HG03135 (cell line): Measurements from ENCODE around the gene EVI5L.
"Not testable (repeated sequence)": the region's sequence is repeated elsewhere in the genome, so short reads cannot be mapped to it uniquely, and the experiment has no call there.

Experiments used
- ATAC-seq: cut with Tn5 transposase; IDR thresholded peaks from one replicate; pipeline ENCODE4 v1.9.1; 2021; ENCODE audit warnings: mild to moderate bottlenecking, moderate library complexity; ENCODE audit not compliant: unreplicated experiment

Gene EVI5L

GRCh38 chr19:7816040-7816439 lies 14.0 kb upstream of the EVI5L start:
- not testable (repeated sequence) for ATAC-seq

DNA sequence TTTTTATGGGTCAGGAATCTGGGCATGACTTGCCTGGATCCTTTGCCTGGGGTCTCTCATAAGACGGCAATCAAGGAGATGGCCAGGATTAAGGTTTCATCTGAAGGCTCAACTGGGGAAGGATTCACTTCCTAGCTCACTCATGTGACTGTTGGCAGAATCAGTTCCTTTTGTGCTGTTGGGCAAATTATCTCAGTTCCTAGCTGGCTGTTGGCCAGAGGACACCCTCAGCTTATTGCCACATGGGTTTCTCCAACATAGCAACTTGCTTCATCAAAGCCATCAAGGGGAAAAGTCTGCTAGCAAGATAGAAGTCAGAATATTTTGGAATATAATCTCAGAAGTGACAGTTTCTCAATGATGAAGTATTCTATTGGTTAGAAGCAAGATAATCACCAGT lies 12.2 kb upstream of the EVI5L start:
- ATAC-seq: no peak

DNA sequence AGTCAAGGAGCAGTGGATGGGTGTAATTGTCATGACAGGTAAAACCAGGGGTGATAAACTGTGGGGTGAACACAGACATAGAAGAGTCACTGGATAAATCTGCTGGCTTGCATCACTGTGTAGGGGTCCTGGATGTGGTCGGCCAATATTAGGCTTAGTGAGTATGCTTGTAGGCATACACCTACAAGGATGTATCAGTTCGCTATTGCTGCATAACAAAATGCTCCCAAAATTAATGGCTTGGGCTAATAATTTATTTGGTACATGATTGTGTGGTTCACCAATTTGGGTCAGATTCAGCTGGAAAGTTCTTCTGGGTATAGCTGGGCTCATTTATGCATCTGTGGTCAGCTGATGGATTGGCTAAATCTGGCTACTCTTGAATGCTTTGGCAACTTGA lies 11.2 kb upstream of the EVI5L start:
- ATAC-seq: no peak

- ATAC-seq: no peak
Observed at GRCh38 chr19:7819337-7819736, 10.7 kb upstream of the EVI5L start.

- no peak for ATAC-seq
Observed at GRCh38 chr19:7820588-7820987, 9.4 kb upstream of the EVI5L start.

- no peak for ATAC-seq
Observed at GRCh38 chr19:7822910-7823515, 7.0 kb upstream of the EVI5L start.

GRCh38 chr19:7823686-7824301 lies 6.2 kb upstream of the EVI5L start:
- ATAC-seq: no peak

- ATAC-seq: no peak
Observed at GRCh38 chr19:7829166-7829520, 875 bp upstream of the EVI5L start.

GRCh38 chr19:7830272-7830771 lies 304 bp downstream of the EVI5L start:
- no peak for ATAC-seq

DNA sequence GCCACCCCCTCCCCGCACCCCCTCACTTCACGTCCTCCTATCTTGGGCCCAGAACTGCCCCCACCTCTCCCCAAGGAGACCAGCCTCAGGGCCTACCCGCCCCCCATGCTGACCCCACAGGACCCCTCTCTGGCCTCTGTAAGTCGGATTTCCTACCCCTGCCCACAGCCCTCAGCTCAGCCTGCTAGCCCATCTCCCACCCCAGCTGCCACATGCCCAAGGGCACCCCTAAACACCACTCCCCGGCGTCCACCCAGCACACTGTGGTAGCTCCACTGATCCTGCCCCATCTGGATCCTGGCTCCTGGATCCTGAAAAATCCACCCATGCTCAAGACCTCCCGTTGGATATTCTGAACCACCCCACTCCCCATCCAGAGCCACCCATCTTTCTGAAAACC lies 805 bp downstream of the EVI5L start:
- no peak for ATAC-seq

DNA sequence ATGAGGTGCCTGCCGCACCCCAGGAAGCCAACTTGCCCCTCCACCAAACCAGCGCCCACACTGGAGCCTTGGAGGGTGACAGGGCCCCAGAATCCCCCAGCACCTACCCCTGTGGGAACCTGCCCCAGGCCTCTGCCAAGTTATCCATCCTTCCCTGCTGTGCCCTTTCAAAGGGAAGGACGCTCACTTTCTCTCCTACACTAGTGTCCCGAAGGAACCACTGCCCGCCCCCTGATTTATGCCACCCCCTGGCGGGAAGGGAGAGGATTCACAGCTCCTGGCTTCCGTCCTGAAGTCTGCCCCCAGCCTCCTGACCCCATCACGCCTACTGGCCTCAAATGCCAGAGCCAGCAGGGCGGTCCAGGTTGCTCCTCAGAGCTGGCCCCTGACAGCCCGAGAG lies 1.4 kb downstream of the EVI5L start:
- ATAC-seq: no peak

GRCh38 chr19:7832009-7832408 lies 2.0 kb downstream of the EVI5L start:
- ATAC-seq: no peak

GRCh38 chr19:7832781-7833180 lies 2.8 kb downstream of the EVI5L start:
- no peak for ATAC-seq

DNA sequence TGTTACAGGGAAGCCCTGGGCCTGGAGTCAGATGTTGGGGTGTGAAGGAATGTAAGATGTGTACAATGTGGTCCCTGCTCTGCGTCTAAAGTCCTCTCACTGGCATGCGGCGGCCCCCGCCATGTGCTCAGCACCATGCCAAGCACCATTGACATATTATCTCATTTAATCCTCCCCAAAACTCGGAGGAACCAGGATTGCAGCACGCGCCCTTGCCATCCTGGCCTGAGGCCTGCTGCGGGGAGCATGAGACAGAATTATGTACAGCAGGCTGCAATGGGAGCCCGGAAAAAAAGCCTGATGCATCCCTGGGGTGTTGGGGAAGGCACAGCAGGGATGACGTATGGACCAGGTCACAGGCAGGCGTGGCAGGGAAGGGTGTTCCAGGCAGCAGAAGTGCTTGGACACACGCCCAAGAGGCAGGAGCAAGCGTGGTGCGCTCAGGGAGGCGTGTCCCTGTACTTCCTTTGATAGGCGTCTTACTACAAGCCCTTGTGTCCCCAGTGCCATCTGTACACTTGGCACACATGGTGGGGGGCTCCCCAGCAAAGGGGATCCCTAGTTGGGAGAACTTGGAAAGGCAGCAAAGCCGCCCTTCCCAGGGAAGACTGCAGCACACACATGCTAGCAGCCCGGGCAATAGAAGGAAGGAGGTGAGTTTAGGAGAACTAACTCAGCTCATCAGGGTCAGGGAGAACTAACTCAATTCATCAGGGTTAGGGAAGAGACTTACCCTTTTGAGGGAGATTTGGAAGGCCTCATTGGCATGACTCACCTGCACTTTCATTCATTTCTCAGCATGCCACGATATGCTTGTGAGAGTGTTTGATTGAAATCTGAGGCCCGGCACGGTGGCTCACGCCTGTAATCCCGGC lies 3.4 kb downstream of the EVI5L start:
- ATAC-seq: no peak

DNA sequence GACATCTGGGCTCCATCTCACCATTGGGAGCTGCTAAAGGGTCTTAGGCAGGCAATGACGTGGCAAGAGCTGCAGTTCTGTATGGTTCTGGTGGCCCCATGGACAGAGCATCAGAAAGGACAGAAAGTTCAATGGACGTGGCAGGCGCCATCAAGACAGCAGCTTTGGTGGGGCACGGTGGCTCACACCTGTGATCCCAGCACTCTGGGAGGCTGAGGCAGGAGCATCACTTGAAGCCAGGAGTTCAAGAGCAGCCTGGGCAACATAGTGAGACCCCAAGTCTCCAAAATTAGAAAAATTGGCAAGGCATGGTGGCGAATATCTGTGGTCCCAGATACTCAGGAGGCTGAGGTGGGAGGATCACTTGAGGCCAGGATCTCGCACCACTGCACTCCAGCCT lies 9.5 kb downstream of the EVI5L start:
- ATAC-seq: no peak

DNA sequence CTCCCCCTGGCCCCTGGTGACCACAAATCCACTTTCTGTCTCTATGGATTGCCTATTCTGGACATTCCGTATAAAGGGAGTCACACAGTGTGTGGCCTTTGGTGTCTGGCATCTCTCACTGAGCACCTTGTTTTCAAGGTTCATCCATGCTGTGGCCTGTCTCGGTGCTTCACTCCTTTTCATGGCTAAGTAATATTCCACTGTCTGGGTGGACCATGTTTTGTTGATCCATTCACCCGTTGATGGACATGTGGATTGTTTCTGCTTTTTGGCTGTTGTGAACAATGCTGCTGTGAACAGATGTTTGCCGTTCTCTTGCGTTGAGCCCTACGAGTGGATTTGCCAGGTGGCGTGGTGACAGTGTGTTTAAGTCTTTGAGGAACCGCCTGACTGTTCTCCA lies 10.6 kb downstream of the EVI5L start:
- no peak for ATAC-seq

GRCh38 chr19:7841751-7842660 lies 12.0 kb downstream of the EVI5L start:
- no peak for ATAC-seq

DNA sequence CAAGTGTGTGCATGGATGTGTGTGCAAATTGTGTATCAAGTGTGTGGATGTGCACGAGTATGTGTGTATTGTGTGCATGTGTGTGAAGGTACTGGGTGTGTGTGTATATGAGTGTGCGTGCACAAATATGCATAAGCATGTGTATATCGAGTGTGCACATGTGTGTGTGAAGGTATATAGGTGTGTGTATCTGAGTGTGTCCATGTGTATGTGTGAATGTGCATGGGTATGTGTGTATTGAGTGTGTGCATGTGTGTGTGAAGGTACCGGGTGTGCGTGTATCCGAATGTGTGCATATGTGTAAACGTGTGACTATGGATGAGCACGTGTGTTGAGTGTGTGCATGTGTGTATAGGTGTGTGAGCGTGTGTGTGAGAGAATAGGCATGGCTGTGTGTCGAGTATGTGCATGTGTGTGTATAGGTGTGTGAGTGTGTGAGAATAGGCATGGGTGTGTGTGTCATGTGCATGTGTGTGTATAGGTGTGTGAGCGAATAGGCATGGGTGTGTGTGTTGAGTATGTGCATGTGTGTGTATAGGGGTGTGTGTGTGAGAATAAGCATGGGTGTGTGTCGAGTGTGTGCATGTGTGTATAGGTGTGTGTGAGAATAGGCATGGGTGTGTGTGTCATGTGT lies 12.8 kb downstream of the EVI5L start:
- ATAC-seq: no peak

DNA sequence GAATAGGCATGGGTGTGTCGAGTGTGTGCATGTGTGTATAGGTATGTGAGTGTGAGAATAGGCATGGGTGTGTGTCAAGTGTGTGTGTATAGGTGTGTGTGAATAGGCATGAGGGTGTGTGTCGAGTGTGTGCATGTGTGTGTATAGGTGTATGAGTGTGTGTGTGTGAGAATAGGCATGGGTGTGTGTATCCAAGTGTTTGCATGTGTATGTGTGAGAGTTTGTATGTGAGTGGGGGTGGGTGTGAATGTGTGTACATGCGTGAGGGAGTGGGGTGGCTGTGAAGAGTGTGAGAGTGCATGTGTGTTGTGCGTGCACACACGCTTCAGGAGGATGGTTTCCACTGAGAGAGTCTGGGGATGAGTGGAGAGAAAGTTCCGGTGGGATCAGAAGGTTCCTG lies 13.5 kb downstream of the EVI5L start:
- no peak for ATAC-seq

DNA sequence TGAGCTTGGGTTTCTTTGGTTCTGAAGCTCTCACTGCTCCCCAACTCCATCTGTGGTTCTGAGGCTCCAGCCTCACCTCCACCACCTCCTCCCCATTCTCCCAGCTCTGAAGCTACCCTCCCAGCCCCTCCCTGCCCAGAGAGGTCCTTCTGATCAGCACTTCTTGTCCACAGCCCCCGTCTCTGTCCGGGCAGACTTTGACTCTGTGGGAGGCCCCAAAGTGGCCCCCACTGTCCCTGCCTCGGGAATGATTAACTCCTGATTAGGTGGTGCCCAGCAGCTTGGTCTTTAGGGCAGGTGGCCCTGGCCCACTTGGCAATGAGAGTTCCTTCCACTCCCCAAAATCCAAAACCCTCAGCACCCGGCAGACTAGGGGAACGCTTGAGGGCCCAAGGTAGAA lies 14.4 kb downstream of the EVI5L start:
- ATAC-seq: no peak

- ATAC-seq: no peak
Observed at GRCh38 chr19:7844951-7845350, 14.9 kb downstream of the EVI5L start.
